RPMI7951 (cell line): ENCODE measurements around the gene RANGAP1. TPM values are rescaled to one million over a fixed set of nuclear protein-coding genes. Genes with fewer than 3 reads are reported as not detected.

ENCODE experiments used
- DNase-seq: peaks from one replicate; pipeline ENCODE4 v3.0.0-alpha.2; 2012; ENCODE audit warnings: low read depth
- total RNA-seq: library from RNA; depleted of rRNA; stranded (reverse); fragments of >200 nt; shearing (Covaris generic); gene quantifications from 2 replicates; pipeline ENCODE4 v1.2.3, GENCODE V29; 2014

The RANGAP1 gene
- total RNA-seq, 1 experiment from 2014 or later: 68.4 TPM

DNA sequence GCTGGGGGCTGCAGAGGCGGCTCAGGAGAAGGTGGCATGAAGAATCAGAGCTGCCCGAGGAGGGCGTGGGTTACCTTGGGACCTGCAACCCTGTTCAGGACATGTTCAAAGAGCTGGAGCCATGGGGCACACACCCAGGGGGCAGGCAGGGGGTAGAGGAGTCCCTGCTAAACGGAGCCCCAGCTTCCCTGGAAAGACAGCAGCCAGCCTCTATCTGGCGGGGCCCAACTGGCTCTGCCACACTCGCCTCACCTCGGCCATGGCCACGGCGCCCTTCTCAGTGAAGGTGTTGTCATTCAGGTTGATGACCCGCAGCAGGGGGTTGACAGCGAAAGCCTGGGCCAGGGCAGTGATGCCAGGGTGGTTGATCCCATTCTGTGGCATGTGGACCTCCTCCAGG, 28.3 kb downstream of the RANGAP1 start:
- no peak for DNase-seq

GRCh38 chr22:41256254-41257253, 29.4 kb downstream of the RANGAP1 start:
- peak; percentile 59 for DNase-seq

DNA sequence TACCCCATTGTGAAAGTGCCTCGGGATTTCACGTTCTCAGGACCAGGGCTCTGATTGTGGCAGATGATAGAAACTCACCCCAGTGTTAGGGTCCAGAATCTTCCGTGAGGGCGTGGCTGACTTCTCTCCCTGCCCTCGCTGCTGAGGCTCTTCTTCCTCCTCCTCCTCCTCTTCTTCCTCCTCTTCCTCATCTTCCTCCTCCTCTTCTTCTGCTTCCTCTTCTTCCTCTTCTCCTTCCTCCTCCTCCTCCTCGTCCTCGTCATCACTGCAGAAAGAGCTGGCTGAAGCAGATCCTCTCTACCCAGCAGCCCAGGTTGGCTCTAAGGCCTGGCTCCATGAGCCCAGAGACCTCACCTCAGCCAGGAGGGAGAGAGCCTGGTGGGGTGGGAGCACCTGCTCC, 31.8 kb downstream of the RANGAP1 start:
- DNase-seq: no peak

GRCh38 chr22:41252365-41252764, 33.6 kb downstream of the RANGAP1 start:
- DNase-seq: no peak

GRCh38 chr22:41250127-41250526, 35.9 kb downstream of the RANGAP1 start:
- no peak for DNase-seq

DNA sequence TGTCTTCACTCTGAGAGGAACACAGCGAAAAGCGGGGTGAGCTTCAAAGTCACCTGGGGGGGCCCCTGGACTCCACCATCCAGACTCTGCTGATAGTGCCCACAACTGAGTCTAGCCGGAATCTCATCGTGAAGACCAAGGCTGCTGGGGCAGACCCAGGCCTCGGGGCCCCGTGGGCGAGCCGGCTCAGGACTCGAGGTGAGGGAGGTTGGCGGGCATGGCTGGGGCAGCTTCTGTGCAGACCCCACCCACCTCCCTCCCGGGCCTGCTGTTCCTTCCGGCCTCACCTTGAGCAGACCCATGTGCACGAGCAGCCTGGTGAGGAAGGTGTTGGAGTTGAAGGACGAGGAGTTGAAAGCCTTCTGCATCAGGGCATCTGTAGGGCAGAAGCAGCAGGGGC, 36.5 kb downstream of the RANGAP1 start:
- DNase-seq: no peak

DNA sequence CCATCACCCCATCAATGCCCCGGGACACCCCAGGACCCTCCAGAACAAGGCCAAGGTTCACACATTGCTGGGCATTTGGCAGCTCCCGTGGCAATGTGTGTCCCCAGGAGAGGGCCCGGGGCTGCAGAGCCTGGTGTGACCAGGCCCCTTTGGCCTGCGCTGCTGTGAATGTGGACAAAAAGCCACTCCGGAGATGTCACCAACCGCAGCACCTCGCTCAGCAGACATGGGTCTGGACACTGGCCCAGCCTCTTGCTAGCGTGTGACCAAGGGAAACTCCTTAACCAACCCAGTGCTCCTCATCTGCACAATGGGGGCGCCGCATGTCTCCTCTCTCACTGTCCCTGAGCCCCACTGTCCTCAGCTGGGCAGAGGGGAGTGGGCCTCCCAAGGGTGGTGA, 37.2 kb downstream of the RANGAP1 start:
- DNase-seq: no peak

- DNase-seq: no peak
Observed at GRCh38 chr22:41248314-41248713, 37.7 kb downstream of the RANGAP1 start.

DNA sequence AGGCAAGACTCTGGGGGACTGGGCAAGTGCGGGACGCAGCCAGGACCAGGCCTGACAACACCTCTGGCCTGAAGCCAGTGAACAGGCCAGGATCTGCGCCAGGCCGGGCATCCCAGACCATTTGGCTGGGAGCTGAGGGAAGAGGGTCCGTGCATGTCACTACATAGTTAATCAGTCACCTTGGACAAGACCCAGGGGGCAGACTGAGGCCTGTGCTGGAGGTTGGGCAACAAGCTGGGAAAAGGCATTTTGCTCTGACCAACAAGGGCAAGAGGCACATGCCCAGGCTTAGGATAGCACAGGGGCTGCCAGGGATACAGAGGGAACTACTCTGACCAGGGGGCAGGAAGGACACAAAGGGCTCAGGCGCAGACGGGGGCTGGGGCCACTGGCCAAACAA, 38.3 kb downstream of the RANGAP1 start:
- no peak for DNase-seq

- DNase-seq: no peak
Observed at GRCh38 chr22:41245917-41246499, 40.0 kb downstream of the RANGAP1 start.

- DNase-seq: no peak
Observed at GRCh38 chr22:41243361-41243760, 42.6 kb downstream of the RANGAP1 start.

GRCh38 chr22:41242396-41243117, 43.4 kb downstream of the RANGAP1 start:
- peak; percentile 13 for DNase-seq

GRCh38 chr22:41241133-41241676, 44.8 kb downstream of the RANGAP1 start:
- no peak for DNase-seq

DNA sequence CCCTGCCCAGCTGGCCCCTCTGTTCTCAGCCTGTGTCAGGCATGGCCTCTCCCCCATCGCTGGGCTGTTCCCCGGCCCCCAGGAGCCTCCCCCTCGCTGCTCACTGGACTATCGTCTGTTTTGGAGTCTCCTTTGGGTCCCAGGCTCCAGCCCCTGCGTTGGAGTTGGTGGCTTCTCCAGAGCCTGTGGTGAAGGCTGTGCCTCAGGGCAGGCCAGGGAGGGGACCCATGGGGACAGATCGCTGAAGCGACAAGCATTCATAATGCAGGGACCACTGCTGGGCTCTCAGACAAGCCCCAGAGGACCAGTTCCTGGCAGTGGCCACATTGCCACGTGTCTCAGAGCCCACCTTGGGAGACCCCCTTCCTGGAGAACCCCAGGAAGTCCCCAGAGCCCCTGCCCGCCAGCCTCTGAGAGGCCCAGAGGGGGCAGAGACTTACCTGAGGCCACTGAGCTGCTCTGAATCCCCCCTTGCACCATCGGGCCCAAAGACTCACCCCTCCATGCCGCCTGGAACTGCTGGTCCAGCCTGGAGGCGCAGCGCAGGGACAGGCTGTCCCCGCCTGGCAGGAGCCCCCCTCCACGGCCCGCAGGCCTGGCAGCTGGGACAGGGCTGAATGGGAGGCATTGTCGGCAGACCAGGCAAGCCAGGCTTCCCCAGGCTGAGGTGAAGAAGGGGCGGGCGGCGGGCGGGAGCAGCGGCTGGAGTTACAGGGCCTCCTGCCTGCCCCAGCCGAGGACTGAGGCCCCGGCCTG, 45.4 kb downstream of the RANGAP1 start, which contains the start of gene CHADL:
TSS of gene CHADL (minus strand) at position 555 of the 756 bp plus-strand sequence. CDS start at position 505, 50 bp downstream.
- peak; percentile 31 for DNase-seq

DNA sequence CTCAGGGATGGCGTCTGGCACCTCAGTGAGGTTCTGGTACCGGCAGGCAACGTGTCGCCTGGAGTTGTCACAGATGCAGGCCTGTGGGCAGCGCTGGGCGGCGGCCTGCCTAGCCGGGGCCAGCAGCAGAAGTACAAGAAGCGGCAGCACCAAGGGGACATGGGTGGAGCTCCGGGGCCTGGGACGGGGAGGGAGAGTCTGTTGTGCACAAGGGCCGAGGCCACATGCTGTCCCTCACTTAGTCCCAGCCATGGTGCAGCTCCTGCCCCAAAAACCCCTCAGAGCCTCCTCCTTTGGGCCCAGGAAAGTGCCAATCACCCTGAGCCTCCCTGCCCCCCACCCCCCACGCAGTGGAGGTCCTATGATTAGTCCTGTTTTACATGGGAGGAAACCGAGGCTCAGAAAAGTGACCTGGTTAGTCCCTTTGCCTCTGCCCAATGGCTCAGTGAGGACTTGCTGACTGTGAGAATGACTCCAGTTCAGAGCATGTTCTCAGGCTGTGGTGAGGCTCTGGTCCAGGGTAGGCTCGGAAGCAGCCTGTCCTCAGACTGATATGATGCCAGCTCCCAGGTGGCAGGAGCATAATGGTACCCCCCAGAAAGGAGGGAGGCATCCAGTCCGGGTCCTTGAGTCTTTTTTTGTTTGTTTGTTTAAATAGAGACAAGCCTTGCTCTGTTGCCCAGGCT, 46.4 kb downstream of the RANGAP1 start:
- no peak for DNase-seq

- DNase-seq: no peak
Observed at GRCh38 chr22:41238570-41239442, 47.2 kb downstream of the RANGAP1 start.

GRCh38 chr22:41237707-41238569, 48.0 kb downstream of the RANGAP1 start:
- DNase-seq: no peak

DNA sequence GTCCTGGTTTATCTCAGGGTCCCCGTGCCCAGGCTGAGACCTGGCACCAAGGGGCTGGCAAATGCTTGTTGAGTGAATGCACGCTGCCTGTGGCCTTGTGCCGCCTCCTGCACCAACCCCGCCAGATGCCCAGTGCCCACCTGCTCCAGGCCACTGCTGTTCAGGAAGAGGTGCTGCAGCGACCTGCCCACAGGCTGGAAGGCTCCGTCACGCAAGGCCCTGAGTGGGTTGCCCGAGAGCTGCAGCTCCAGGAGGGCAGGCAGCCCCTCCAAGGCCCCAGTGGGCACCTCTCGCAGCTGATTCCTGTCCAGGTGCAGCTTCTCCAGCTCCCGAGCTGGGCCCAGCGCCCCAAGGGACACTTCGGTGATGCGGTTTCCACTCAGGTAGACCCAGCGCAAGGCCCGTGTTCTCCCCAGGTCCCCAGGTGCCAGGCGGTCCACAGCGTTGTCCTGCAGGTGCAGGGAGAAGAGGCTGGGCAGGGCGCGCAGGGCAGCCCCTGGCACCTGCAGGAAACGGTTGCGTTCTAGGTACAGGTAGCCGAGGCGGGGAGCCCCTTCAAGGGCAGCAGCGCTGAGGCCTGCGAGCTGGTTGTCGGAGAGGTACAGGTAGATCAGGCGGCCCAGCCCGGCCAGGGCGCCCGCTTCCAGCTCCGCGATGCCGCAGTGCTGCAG, 48.8 kb downstream of the RANGAP1 start:
- DNase-seq: no peak
